GM12892 (cell line): Measurements from ENCODE around the gene MYLK.

ENCODE experiments used
- DNase-seq: peaks from one replicate; pipeline ENCODE4 v3.0.0; 2011; ENCODE audit not compliant: insufficient read length
- FAIRE-seq: peaks from 2 replicates; lab custom pipeline; 2011; peaks lifted over from hg19 to GRCh38; lab: Jason Lieb, UNC
- POLR2A ChIP-seq: IDR thresholded peaks from 2 replicates; pipeline ENCODE4 v1.6.1; 2011; ENCODE audit warnings: low read depth, low read length, control low read depth
- POLR2AphosphoS5 ChIP-seq: IDR thresholded peaks from 2 replicates; pipeline ENCODE4 v1.6.1; 2011; ENCODE audit warnings: low read depth, low read length, control low read depth
- TAF1 ChIP-seq: IDR thresholded peaks from 2 replicates; pipeline ENCODE4 v1.6.1; 2011; ENCODE audit warnings: low read depth, mild to moderate bottlenecking, control low read depth, low read length, borderline replicate concordance

Gene MYLK

DNA sequence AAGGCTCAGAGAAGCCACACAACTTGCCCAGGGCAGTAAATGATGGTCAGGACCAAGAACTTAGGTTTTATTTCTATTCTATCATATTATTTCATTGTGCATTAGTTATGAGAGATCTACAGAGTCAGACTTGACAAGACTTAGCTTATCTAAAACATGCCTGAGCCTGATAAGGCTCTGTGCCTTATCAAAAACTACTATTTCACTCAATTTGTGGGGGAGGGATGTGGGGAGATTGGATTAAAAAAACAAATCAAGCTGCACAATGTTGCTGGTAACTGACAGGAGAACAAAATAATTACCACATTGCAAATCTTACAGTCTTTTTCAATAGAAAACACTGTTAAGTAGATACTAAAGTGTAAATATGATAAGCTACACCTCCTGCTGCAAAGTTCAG, 315.3 kb downstream of the MYLK start:
- no peak for TF ChIP-seq POLR2AphosphoS5
- TF ChIP-seq POLR2A, result no peak
- TF ChIP-seq TAF1, result no peak
- FAIRE-seq, result no peak
- no peak for DNase-seq

DNA sequence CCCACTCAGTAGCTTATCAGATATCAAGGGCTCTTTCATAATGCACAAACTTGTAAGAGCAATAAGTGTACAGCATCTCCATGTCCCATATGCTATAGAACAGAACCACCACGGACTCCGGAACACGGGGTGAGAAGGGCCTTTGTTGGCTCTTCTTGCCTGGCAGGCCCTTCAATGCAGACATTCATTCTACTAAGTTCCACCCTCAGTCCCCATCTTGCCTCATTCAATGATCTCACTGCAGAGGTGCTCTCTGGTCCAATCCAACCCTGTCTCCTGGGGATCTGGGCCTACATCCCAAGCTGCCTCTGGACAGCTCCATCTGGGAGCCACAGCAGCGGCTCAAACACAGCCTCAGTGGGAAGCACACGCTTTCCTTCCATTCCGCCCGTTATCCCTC, 316.1 kb downstream of the MYLK start:
- no peak for DNase-seq
- FAIRE-seq, result no peak
- no peak for TF ChIP-seq POLR2AphosphoS5
- TF ChIP-seq POLR2A, result no peak
- TF ChIP-seq TAF1, result no peak

DNA sequence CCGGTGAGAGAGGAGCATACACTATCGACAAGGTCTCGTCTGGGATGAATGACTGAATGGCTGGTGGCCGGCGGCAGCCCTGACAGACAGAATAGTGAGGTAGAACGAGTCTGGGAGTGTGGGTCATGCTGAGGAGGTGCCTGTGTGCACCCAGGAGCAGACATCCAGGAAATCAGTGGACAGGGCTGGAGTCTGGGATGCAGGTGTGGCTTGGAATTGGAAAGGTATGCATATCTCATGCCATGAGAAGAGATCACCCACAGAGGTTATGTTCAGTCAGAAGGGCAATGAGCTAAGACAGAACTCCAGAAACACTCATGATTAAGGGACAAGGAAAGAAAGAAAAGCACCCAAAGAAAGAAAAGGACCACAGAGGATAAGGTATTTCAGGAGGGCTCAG, 320.1 kb downstream of the MYLK start:
- FAIRE-seq (no peak), DNase-seq (no peak)
- TF ChIP-seq POLR2AphosphoS5, result no peak
- no peak for TF ChIP-seq TAF1
- TF ChIP-seq POLR2A, result no peak

DNA sequence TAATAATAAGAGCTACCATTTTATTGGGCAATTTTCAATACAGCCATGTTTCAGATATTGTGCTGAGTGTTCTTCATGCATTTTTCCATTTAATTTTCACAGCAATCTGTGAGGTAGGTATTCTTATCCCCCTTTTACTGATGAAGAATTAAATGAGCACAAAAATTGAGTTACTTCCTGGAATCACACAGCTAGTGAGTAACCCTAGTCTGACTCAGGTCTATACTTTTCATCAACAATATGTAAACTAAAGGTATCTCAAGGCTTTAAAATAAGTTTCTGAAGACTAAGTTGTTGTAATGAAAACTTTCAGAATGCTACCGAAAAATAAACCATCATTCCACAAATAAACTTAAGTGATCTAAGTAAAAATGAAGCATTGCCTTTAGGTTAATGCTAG, 321.6 kb downstream of the MYLK start:
- DNase-seq, result no peak
- no peak for FAIRE-seq
- TF ChIP-seq POLR2A (no peak), TAF1 (no peak)

DNA sequence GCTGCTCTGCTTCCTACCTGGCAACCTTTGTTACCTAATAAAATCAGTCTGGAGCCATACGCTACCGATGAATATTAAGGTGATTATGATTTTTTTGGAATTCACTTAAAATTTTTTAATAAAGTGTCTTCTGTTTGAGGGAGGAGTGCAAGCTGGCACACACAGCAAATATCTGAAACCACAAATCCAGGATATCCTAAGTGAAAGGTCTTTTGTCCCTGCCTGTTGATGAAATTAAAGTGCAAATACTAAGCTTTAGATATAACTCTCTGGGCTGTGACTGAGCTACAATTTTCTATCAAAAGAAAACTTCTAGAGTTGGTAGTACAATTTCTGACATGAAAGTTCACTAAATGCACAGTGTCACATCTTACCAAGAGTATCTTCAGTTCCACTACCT, 322.9 kb downstream of the MYLK start:
- DNase-seq, result no peak
- TF ChIP-seq TAF1 (no peak), POLR2AphosphoS5 (no peak), POLR2A (no peak)
- FAIRE-seq, result no peak
